ENCODE data around the gene AFDN. TPM values are rescaled to one million over a fixed set of nuclear protein-coding genes. Genes with fewer than 3 reads are reported as not detected.

AFDN gene
- total RNA-seq, 1 experiment from 2014 or later, result 182 TPM

DNA sequence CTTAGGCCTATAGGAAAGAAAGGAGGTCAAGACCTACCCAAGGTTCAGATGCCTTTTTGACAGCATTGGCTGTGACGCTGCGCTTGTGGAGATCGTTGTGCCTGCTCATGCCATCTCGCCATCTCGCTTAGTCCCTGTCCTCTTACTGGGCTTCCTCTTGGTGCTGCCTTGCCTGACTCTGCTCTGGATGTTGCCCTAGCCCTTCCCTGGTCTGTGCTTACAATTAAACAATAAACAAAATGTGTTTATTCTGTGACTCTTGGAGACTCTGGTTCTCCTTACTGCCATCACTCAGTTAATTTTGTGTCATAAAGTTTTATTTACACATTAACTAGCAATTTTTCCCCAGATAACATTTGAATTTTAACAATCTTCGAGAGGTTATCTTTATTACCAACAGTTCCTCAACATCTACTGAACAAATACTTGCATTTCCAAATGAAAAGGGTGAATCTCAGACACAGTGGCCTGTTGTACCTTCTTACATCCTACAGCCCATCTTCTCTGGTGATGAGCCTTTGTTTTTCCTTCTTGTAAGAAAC, 11.6 kb downstream of the AFDN start (continued):
- TF ChIP-seq, protein P1, sequence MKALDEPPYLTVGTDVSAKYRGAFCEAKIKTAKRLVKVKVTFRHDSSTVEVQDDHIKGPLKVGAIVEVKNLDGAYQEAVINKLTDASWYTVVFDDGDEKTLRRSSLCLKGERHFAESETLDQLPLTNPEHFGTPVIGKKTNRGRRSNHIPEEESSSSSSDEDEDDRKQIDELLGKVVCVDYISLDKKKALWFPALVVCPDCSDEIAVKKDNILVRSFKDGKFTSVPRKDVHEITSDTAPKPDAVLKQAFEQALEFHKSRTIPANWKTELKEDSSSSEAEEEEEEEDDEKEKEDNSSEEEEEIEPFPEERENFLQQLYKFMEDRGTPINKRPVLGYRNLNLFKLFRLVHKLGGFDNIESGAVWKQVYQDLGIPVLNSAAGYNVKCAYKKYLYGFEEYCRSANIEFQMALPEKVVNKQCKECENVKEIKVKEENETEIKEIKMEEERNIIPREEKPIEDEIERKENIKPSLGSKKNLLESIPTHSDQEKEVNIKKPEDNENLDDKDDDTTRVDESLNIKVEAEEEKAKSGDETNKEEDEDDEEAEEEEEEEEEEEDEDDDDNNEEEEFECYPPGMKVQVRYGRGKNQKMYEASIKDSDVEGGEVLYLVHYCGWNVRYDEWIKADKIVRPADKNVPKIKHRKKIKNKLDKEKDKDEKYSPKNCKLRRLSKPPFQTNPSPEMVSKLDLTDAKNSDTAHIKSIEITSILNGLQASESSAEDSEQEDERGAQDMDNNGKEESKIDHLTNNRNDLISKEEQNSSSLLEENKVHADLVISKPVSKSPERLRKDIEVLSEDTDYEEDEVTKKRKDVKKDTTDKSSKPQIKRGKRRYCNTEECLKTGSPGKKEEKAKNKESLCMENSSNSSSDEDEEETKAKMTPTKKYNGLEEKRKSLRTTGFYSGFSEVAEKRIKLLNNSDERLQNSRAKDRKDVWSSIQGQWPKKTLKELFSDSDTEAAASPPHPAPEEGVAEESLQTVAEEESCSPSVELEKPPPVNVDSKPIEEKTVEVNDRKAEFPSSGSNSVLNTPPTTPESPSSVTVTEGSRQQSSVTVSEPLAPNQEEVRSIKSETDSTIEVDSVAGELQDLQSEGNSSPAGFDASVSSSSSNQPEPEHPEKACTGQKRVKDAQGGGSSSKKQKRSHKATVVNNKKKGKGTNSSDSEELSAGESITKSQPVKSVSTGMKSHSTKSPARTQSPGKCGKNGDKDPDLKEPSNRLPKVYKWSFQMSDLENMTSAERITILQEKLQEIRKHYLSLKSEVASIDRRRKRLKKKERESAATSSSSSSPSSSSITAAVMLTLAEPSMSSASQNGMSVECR (CRISPR knock-in tag; IDR thresholded peaks at IDR 0.05; ENCODE audit: borderline replicate concordance), result no peak
- TF ChIP-seq CBFB (CRISPR knock-in tag; IDR thresholded peaks at IDR 0.05; ENCODE audit: low read depth) (no peak), TEAD4 (CRISPR knock-in tag; IDR thresholded peaks at IDR 0.05) (no peak), MYBL2 (CRISPR knock-in tag; IDR thresholded peaks at IDR 0.05) (no peak), ZNF219 (CRISPR knock-in tag; IDR thresholded peaks at IDR 0.05; ENCODE audit: borderline replicate concordance) (no peak)

DNA sequence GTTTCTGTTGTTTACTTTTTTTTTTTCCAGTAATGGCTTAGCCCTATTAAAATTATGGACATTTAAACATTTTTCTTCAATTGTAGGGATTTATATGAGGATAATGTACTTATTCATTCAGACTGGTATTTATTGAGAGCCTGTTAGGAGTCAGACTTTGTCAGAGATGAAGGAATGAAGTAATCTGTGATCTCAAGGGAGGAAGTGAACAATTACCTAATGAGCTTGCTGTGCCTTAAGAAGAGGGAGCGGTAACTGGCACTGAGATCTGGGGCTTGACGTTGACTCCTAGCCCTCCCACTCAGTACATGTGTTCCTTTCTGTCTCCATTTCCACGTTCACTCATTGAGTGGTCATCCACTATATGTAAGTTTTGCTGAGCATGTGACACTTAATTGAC, 12.6 kb downstream of the AFDN start:
- CTCF ChIA-PET, result no interaction called here

DNA sequence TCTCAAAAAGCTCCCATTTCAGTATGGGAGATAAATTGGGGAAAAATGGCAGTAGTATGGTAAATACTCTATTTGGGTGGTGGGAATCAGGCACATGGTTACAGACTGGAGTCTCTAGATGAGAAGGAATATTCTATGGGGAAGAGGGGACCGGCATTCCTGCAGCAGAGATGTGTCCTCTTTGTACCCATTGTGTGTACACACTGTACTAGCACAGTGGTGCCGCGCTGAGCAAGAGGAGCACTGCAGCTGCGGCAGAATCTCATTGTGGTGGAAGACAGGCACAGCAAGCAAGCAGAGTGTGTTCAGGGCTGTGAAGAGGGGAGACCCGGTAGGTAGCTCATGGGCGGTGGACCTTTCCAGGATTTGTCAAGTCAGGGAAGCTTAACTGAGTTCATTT, 13.0 kb downstream of the AFDN start:
- no peaks in the 10 kb centered on the region for H3K36me3 Mint-ChIP-seq
- ChIA-PET CTCF (interaction anchor here (0.5 kb wide), 1 partner anchor 20 kb away, joined by 7 read pairs; no protein-coding TSS in a partner anchor), POLR2A (no interaction called here)
- H3K9me3 Mint-ChIP-seq, result no peaks in the 10 kb centered on the region
- H3K27me3 Mint-ChIP-seq (ENCODE audit: low read depth), result no peaks in the 10 kb centered on the region
- H3K4me1 Mint-ChIP-seq, result peaks cover 30% of the 10 kb centered on the region
- ATAC-seq (peak; percentile 56), DNase-seq (ENCODE audit: low spot score) (no peak)
- H3K27ac Mint-ChIP-seq, result no peak overlapping the region
- no peak overlapping the region for H3K4me3 Mint-ChIP-seq
- TF ChIP-seq GTF2I (CRISPR knock-in tag; conservative IDR thresholded peaks at IDR 0.05), result no peak

More for the DNA sequence above, 12.6 kb downstream of the AFDN start:
- Mint-ChIP-seq H3K9me3 (no peaks in the 10 kb centered on the region), H3K4me3 (no peak overlapping the region), H3K36me3 (no peaks in the 10 kb centered on the region), H3K4me1 (peaks cover 34% of the 10 kb centered on the region), H3K27me3 (ENCODE audit: low read depth) (no peaks in the 10 kb centered on the region), H3K27ac (no peak overlapping the region)
- DNase-seq (ENCODE audit: low spot score), result no peak
- ATAC-seq, result no peak
- POLR2A ChIA-PET, result no interaction called here
- TF ChIP-seq IRF2 (CRISPR knock-in tag; IDR thresholded peaks at IDR 0.05; ENCODE audit: borderline replicate concordance, low read depth) (no peak), GABPB1 (CRISPR knock-in tag; IDR thresholded peaks at IDR 0.05) (no peak), NFYB (CRISPR knock-in tag; conservative IDR thresholded peaks at IDR 0.05; ENCODE audit: low read depth) (no peak)
- TF ChIP-seq, protein P2, sequence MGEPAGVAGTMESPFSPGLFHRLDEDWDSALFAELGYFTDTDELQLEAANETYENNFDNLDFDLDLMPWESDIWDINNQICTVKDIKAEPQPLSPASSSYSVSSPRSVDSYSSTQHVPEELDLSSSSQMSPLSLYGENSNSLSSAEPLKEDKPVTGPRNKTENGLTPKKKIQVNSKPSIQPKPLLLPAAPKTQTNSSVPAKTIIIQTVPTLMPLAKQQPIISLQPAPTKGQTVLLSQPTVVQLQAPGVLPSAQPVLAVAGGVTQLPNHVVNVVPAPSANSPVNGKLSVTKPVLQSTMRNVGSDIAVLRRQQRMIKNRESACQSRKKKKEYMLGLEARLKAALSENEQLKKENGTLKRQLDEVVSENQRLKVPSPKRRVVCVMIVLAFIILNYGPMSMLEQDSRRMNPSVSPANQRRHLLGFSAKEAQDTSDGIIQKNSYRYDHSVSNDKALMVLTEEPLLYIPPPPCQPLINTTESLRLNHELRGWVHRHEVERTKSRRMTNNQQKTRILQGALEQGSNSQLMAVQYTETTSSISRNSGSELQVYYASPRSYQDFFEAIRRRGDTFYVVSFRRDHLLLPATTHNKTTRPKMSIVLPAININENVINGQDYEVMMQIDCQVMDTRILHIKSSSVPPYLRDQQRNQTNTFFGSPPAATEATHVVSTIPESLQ (CRISPR knock-in tag; IDR thresholded peaks at IDR 0.05), result no peak
- TF ChIP-seq, protein P3, sequence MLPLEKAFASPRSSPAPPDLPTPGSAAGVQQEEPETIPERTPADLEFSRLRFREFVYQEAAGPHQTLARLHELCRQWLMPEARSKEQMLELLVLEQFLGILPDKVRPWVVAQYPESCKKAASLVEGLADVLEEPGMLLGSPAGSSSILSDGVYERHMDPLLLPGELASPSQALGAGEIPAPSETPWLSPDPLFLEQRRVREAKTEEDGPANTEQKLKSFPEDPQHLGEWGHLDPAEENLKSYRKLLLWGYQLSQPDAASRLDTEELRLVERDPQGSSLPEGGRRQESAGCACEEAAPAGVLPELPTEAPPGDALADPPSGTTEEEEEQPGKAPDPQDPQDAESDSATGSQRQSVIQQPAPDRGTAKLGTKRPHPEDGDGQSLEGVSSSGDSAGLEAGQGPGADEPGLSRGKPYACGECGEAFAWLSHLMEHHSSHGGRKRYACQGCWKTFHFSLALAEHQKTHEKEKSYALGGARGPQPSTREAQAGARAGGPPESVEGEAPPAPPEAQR (CRISPR knock-in tag; IDR thresholded peaks at IDR 0.05), result no peak
- TF ChIP-seq, protein P4, sequence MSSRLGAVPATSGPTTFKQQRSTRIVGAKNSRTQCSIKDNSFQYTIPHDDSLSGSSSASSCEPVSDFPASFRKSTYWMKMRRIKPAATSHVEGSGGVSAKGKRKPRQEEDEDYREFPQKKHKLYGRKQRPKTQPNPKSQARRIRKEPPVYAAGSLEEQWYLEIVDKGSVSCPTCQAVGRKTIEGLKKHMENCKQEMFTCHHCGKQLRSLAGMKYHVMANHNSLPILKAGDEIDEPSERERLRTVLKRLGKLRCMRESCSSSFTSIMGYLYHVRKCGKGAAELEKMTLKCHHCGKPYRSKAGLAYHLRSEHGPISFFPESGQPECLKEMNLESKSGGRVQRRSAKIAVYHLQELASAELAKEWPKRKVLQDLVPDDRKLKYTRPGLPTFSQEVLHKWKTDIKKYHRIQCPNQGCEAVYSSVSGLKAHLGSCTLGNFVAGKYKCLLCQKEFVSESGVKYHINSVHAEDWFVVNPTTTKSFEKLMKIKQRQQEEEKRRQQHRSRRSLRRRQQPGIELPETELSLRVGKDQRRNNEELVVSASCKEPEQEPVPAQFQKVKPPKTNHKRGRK (CRISPR knock-in tag; IDR thresholded peaks at IDR 0.05; ENCODE audit: borderline replicate concordance), result no peak
